Hematopoietic multipotent progenitor cell treated with erythropoietin and hydrocortisone succinate and interleukin-3 and kit ligand, for 17 days (in vitro differentiated cells): Measurements from ENCODE around the gene NR5A1.

Source experiments
- DNase-seq: peaks from one replicate; pipeline ENCODE4 v3.0.0-alpha.2; 2015; ENCODE audit warnings: low spot score

The NR5A1 gene

GRCh38 chr9:124514125-124514524 lies 6.9 kb upstream of the NR5A1 start:
- no peak for DNase-seq

GRCh38 chr9:124513376-124513994 lies 6.3 kb upstream of the NR5A1 start:
- DNase-seq, result no peak

- DNase-seq, result no peak
Observed at GRCh38 chr9:124512806-124513204, 5.6 kb upstream of the NR5A1 start.

GRCh38 chr9:124511891-124512805 lies 4.9 kb upstream of the NR5A1 start:
- DNase-seq, result no peak

- no peak for DNase-seq
Observed at GRCh38 chr9:124511426-124511840, 4.2 kb upstream of the NR5A1 start.

- no peak for DNase-seq
Observed at GRCh38 chr9:124510650-124511425, 3.6 kb upstream of the NR5A1 start.

- DNase-seq, result no peak
Observed at GRCh38 chr9:124507880-124508423, 753 bp upstream of the NR5A1 start.

GRCh38 chr9:124506433-124506832 lies 766 bp downstream of the NR5A1 start:
- DNase-seq, result no peak

- no peak for DNase-seq
Observed at GRCh38 chr9:124505901-124506346, 1.3 kb downstream of the NR5A1 start.

- no peak for DNase-seq
Observed at GRCh38 chr9:124505006-124505900, 1.9 kb downstream of the NR5A1 start.

GRCh38 chr9:124504530-124505005 lies 2.6 kb downstream of the NR5A1 start:
- no peak for DNase-seq

- no peak for DNase-seq
Observed at GRCh38 chr9:124503713-124504529, 3.3 kb downstream of the NR5A1 start.

- DNase-seq, result no peak
Observed at GRCh38 chr9:124502711-124503702, 4.2 kb downstream of the NR5A1 start.

GRCh38 chr9:124501771-124502320 lies 5.4 kb downstream of the NR5A1 start:
- no peak for DNase-seq

GRCh38 chr9:124500796-124501611 lies 6.2 kb downstream of the NR5A1 start:
- DNase-seq, result no peak

- DNase-seq, result no peak
Observed at GRCh38 chr9:124500028-124500795, 7.0 kb downstream of the NR5A1 start.

- DNase-seq, result no peak
Observed at GRCh38 chr9:124499216-124499615, 8.0 kb downstream of the NR5A1 start.
